SK-N-SH treated with all-trans-retinoic acid at 6 μM for 48 hours (cell line): ENCODE measurements around the gene STS.

Experiments
- ATAC-seq: fragments of 200-7000 bp; cut with Tn5 transposase; 3 replicates; pipeline ENCODE4 v1.9.1; 2020; ENCODE audit warnings: mild to moderate bottlenecking, moderate library complexity
- ARNTL ChIP-seq: fragments of 450-650 bp; formaldehyde crosslinking; IDR thresholded peaks from 2 replicates; pipeline ENCODE4 v1.5.0; 2020; ENCODE audit warnings: low read depth, mild to moderate bottlenecking, moderate library complexity, borderline replicate concordance
- CSDC2 ChIP-seq: fragments of 250-450 bp; sonication (Bioruptor Pico); IDR thresholded peaks from 2 replicates; pipeline ENCODE4 v1.5.0; 2020; ENCODE audit warnings: mild to moderate bottlenecking, moderate library complexity
- ESRRG ChIP-seq: fragments of 250-450 bp; sonication (Bioruptor Pico); IDR thresholded peaks from 2 replicates; pipeline ENCODE4 v1.6.1; 2021; ENCODE audit warnings: mild to moderate bottlenecking
- GLIS3 ChIP-seq: fragments of 250-450 bp; sonication (Bioruptor Pico); IDR thresholded peaks from 2 replicates; pipeline ENCODE4 v1.5.0; 2020; ENCODE audit warnings: mild to moderate bottlenecking, moderate library complexity
- ISL1 ChIP-seq: fragments of 250-450 bp; sonication (Bioruptor Pico); IDR thresholded peaks from 2 replicates; pipeline ENCODE4 v2.1.2; 2022; ENCODE audit warnings: mild to moderate bottlenecking, moderate library complexity
- OSR1 ChIP-seq: fragments of 250-450 bp; sonication (Bioruptor Pico); IDR thresholded peaks from 2 replicates; pipeline ENCODE4 v1.8.0; 2022; ENCODE audit warnings: moderate library complexity, mild to moderate bottlenecking, inconsistent platforms
- PPARA ChIP-seq: fragments of 250-450 bp; sonication (Bioruptor Pico); IDR thresholded peaks from 2 replicates; pipeline ENCODE4 v1.5.0; 2020; ENCODE audit warnings: mild to moderate bottlenecking, borderline replicate concordance
- RARB ChIP-seq: fragments of 250-450 bp; sonication (Bioruptor Pico); IDR thresholded peaks from 2 replicates; pipeline ENCODE4 v1.8.0; 2021; ENCODE audit warnings: mild to moderate bottlenecking, moderate library complexity
- SNAI2 ChIP-seq: fragments of 250-450 bp; sonication (Bioruptor Pico); IDR thresholded peaks from 2 replicates; pipeline ENCODE4 v1.5.0; 2020; ENCODE audit warnings: mild to moderate bottlenecking, moderate library complexity
- TCF4 ChIP-seq: fragments of 250-450 bp; sonication (Bioruptor Pico); IDR thresholded peaks from 2 replicates; pipeline ENCODE4 v1.8.0; 2021; ENCODE audit warnings: mild to moderate bottlenecking, moderate library complexity, borderline replicate concordance
- TOX ChIP-seq: fragments of 250-450 bp; sonication (Bioruptor Pico); IDR thresholded peaks from 2 replicates; pipeline ENCODE4 v1.8.0; 2021; ENCODE audit warnings: mild to moderate bottlenecking, moderate library complexity, borderline replicate concordance
- ZC3H10 ChIP-seq: fragments of 250-450 bp; sonication (Bioruptor Pico); IDR thresholded peaks from 2 replicates; pipeline ENCODE4 v1.5.1; 2021; ENCODE audit warnings: mild to moderate bottlenecking, moderate library complexity
- ZFP3 ChIP-seq: fragments of 250-450 bp; sonication (Bioruptor Pico); IDR thresholded peaks from 2 replicates; pipeline ENCODE4 v1.5.0; 2020; ENCODE audit warnings: mild to moderate bottlenecking, moderate library complexity
- ZFP30 ChIP-seq: fragments of 450-650 bp; formaldehyde crosslinking; IDR thresholded peaks from 2 replicates; pipeline ENCODE4 v1.5.0; 2022; ENCODE audit warnings: mild to moderate bottlenecking, moderate library complexity
- ZNF565 ChIP-seq: fragments of 450-650 bp; formaldehyde crosslinking; conservative IDR thresholded peaks from 2 replicates; pipeline ENCODE4 v1.5.0; 2020; ENCODE audit warnings: low read depth, mild to moderate bottlenecking, moderate library complexity
- ZNF70 ChIP-seq: fragments of 450-650 bp; formaldehyde crosslinking; IDR thresholded peaks from 2 replicates; pipeline ENCODE4 v1.5.0; 2020; ENCODE audit warnings: mild to moderate bottlenecking, moderate library complexity
- ZNF8 ChIP-seq: fragments of 450-650 bp; formaldehyde crosslinking; IDR thresholded peaks from 2 replicates; pipeline ENCODE4 v1.5.0; 2020; ENCODE audit warnings: mild to moderate bottlenecking, moderate library complexity
- TF ChIP-seq, protein P1 (sequence below): fragments of 250-450 bp; sonication (Bioruptor Pico); IDR thresholded peaks from 2 replicates; pipeline ENCODE4 v1.5.0; 2020; ENCODE audit warnings: mild to moderate bottlenecking, moderate library complexity
- TF ChIP-seq, protein P2 (sequence below): fragments of 250-450 bp; sonication (Bioruptor Pico); IDR thresholded peaks from 2 replicates; pipeline ENCODE4 v1.5.1; 2021; ENCODE audit warnings: mild to moderate bottlenecking, moderate library complexity
- TF ChIP-seq, protein P3 (sequence below): fragments of 250-450 bp; sonication (Bioruptor Pico); IDR thresholded peaks from 2 replicates; pipeline ENCODE4 v1.5.1; 2020; ENCODE audit warnings: low read depth, mild to moderate bottlenecking, moderate library complexity
- TF ChIP-seq, protein P4 (sequence below): fragments of 250-450 bp; sonication (Bioruptor Pico); IDR thresholded peaks from 2 replicates; pipeline ENCODE4 v1.8.0; 2021; ENCODE audit warnings: low read depth, mild to moderate bottlenecking, moderate library complexity, borderline replicate concordance
- TF ChIP-seq, protein P5 (sequence below): fragments of 250-450 bp; sonication (Bioruptor Pico); IDR thresholded peaks from 2 replicates; pipeline ENCODE4 v1.8.0; 2020; ENCODE audit warnings: mild to moderate bottlenecking, moderate library complexity, borderline replicate concordance

The STS gene

DNA sequence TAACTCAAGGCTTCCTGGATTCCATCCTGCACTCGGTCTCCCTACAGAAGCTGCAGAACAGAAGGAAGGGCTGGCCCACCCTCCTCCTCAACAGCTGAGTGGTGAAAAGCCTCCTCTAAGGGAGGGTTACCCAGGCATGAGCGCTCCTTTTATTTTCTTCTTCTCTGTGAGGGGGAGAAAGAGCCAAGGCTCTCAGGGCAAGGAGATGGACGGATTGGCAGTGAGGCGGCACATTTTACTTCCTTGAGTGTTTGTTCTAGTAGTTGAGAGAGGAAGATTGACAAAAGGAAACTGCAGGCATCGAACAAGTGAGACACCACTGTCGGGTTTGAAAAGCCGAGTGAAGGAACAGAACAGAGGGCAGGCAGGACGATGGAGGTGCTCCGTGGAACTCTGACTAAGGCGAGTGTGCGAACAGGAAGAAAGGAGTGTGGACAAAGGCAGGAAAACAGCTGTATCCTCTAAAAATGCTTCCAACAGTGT is 38.4 kb upstream of the STS start:
- no peak for ATAC-seq
- TF ChIP-seq RARB (CRISPR knock-in tag) = no peak
- TF ChIP-seq, protein P1, sequence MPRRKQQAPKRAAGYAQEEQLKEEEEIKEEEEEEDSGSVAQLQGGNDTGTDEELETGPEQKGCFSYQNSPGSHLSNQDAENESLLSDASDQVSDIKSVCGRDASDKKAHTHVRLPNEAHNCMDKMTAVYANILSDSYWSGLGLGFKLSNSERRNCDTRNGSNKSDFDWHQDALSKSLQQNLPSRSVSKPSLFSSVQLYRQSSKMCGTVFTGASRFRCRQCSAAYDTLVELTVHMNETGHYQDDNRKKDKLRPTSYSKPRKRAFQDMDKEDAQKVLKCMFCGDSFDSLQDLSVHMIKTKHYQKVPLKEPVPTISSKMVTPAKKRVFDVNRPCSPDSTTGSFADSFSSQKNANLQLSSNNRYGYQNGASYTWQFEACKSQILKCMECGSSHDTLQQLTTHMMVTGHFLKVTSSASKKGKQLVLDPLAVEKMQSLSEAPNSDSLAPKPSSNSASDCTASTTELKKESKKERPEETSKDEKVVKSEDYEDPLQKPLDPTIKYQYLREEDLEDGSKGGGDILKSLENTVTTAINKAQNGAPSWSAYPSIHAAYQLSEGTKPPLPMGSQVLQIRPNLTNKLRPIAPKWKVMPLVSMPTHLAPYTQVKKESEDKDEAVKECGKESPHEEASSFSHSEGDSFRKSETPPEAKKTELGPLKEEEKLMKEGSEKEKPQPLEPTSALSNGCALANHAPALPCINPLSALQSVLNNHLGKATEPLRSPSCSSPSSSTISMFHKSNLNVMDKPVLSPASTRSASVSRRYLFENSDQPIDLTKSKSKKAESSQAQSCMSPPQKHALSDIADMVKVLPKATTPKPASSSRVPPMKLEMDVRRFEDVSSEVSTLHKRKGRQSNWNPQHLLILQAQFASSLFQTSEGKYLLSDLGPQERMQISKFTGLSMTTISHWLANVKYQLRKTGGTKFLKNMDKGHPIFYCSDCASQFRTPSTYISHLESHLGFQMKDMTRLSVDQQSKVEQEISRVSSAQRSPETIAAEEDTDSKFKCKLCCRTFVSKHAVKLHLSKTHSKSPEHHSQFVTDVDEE (CRISPR knock-in tag) = no peak
- TF ChIP-seq ARNTL = no peak
- TF ChIP-seq TOX (CRISPR knock-in tag) = no peak
- no peak for TF ChIP-seq ZFP30
- TF ChIP-seq, protein P2, sequence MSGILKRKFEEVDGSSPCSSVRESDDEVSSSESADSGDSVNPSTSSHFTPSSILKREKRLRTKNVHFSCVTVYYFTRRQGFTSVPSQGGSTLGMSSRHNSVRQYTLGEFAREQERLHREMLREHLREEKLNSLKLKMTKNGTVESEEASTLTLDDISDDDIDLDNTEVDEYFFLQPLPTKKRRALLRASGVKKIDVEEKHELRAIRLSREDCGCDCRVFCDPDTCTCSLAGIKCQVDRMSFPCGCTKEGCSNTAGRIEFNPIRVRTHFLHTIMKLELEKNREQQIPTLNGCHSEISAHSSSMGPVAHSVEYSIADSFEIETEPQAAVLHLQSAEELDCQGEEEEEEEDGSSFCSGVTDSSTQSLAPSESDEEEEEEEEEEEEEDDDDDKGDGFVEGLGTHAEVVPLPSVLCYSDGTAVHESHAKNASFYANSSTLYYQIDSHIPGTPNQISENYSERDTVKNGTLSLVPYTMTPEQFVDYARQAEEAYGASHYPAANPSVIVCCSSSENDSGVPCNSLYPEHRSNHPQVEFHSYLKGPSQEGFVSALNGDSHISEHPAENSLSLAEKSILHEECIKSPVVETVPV (CRISPR knock-in tag) = no peak
- TF ChIP-seq GLIS3 (CRISPR knock-in tag) = no peak
- TF ChIP-seq CSDC2 (CRISPR knock-in tag) = no peak
- no peak for TF ChIP-seq OSR1
- no peak for TF ChIP-seq ESRRG (CRISPR knock-in tag)
- no peak for TF ChIP-seq SNAI2 (CRISPR knock-in tag)

DNA sequence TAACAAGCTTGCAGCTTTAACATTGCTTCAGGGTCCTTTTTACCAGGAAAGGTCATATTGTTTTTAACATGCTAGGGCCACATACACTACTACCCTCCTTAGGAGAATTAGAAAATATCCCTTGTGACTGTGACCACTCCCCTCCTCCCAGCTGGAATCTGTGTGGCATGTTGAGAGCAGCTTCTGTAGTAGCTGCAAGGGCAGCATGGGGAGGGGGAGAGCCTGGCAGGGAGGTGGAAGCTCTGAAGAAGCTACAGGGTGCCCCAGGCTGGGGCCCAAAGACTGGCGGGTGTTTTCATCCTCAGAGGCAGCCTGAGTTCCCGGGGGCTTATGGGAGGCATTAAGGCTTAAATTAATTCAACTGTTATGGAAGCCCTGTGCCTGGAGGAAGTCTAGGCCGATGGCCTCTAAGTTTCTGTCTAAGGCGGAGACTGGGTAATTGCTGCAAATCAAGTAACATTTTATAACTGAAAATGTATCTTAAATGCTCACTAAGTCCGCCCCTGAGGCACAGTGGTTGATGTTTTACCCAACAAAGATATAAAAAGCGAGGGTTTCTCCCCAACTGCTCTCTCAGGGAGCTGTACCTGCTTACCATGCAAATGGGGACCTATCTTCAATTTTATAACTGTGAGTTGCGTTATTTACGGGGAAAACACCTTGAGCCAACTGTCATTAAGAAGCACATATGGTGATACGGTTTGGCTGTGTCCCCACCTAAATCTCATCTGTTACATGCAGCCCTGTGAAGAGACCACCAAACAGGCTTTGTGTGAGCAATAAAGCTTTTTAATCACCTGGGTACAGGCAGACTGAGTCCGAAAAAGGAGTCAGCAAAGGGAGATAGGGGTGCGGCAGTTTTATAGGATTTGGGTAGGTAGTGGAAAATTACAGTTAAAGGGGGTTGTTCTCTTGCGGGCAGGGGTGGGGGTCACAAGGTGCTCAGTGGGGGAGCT is 37.4 kb upstream of the STS start:
- no peak for ATAC-seq
- no peak for TF ChIP-seq ARNTL
- TF ChIP-seq, protein P3, sequence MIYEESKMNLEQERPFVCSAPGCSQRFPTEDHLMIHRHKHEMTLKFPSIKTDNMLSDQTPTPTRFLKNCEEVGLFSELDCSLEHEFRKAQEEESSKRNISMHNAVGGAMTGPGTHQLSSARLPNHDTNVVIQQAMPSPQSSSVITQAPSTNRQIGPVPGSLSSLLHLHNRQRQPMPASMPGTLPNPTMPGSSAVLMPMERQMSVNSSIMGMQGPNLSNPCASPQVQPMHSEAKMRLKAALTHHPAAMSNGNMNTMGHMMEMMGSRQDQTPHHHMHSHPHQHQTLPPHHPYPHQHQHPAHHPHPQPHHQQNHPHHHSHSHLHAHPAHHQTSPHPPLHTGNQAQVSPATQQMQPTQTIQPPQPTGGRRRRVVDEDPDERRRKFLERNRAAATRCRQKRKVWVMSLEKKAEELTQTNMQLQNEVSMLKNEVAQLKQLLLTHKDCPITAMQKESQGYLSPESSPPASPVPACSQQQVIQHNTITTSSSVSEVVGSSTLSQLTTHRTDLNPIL (CRISPR knock-in tag) = no peak
- no peak for TF ChIP-seq TCF4
- TF ChIP-seq ZNF8 (CRISPR knock-in tag) = no peak

DNA sequence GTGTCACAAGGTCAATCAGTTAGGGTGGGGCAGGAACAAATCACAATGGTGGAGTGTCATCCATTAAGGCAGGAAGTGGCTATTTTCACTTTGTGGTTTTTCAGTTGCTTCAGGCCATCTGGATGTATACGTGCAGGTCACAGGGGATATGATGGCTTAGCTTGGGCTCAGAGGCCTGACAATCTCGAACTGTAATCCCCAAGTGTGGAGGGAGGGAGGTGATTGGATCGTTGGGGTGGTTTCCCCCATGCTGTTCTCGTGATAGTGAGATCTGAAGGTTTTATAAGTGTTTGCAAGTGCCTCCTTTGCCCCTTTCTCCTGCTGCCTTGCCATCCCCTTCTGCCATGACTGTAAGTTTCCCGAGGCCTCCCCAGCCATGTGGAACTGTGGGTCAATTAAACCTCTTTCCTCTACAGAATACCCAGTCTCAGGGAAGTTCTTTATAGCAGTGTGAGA is 36.7 kb upstream of the STS start:
- no peak; the same call in 2 of the 3 replicates for ATAC-seq

DNA sequence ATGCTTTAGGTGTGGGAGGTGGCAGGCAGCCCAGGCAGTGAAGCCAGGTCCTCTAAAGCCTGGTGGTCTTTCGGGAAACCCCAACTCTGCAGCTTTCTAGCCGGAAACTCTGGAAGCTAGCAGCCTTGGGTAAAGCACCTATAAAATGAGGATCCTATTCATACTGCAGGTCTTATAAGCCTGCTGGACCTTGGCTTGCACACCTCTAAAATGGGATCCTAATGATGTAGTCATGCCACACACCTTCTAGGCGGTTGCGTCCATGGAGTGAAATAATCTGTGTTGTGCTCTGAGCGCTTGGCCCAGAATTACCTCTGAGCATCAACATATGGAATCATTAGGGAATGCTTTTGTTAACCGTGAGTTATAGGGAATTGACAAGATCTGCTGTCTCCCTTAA is 36.0 kb upstream of the STS start:
- no peak for ATAC-seq
- no peak for TF ChIP-seq OSR1
- no peak for TF ChIP-seq ZNF565 (CRISPR knock-in tag)
- TF ChIP-seq GLIS3 (CRISPR knock-in tag) = no peak
- TF ChIP-seq ZNF8 (CRISPR knock-in tag) = no peak
- TF ChIP-seq TOX (CRISPR knock-in tag) = no peak
- TF ChIP-seq ARNTL = no peak
- no peak for TF ChIP-seq PPARA (CRISPR knock-in tag)
- TF ChIP-seq, protein P4, sequence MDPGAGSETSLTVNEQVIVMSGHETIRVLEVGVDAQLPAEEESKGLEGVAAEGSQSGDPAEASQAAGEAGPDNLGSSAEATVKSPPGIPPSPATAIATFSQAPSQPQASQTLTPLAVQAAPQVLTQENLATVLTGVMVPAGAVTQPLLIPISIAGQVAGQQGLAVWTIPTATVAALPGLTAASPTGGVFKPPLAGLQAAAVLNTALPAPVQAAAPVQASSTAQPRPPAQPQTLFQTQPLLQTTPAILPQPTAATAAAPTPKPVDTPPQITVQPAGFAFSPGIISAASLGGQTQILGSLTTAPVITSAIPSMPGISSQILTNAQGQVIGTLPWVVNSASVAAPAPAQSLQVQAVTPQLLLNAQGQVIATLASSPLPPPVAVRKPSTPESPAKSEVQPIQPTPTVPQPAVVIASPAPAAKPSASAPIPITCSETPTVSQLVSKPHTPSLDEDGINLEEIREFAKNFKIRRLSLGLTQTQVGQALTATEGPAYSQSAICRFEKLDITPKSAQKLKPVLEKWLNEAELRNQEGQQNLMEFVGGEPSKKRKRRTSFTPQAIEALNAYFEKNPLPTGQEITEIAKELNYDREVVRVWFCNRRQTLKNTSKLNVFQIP = no peak
- no peak for TF ChIP-seq SNAI2 (CRISPR knock-in tag)
- TF ChIP-seq, protein P5, sequence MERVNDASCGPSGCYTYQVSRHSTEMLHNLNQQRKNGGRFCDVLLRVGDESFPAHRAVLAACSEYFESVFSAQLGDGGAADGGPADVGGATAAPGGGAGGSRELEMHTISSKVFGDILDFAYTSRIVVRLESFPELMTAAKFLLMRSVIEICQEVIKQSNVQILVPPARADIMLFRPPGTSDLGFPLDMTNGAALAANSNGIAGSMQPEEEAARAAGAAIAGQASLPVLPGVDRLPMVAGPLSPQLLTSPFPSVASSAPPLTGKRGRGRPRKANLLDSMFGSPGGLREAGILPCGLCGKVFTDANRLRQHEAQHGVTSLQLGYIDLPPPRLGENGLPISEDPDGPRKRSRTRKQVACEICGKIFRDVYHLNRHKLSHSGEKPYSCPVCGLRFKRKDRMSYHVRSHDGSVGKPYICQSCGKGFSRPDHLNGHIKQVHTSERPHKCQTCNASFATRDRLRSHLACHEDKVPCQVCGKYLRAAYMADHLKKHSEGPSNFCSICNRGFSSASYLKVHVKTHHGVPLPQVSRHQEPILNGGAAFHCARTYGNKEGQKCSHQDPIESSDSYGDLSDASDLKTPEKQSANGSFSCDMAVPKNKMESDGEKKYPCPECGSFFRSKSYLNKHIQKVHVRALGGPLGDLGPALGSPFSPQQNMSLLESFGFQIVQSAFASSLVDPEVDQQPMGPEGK (CRISPR knock-in tag) = no peak
- TF ChIP-seq ISL1 = no peak
- TF ChIP-seq ESRRG (CRISPR knock-in tag) = no peak
- TF ChIP-seq, protein P2 (CRISPR knock-in tag) = no peak
- TF ChIP-seq ZC3H10 = no peak
- no peak for TF ChIP-seq ZNF70 (CRISPR knock-in tag)
- no peak for TF ChIP-seq CSDC2 (CRISPR knock-in tag)

More for the DNA sequence above, 36.7 kb upstream of the STS start:
- TF ChIP-seq ARNTL (no peak), ZFP3 (CRISPR knock-in tag) (no peak)
